Stimulated activated CD4-positive, alpha-beta T cell treated with anti-CD3 and anti-CD28 coated beads, Interleukin-1b, Interleukin-23, amount 100 ng/mL, for 1 hour (primary cell): ENCODE data around the gene AUH.
"Not testable (repeated sequence)": the region's sequence is repeated elsewhere in the genome, so short reads cannot be mapped to it uniquely, and the experiment has no call there.

ENCODE experiments used
- DNase-seq, 2 donors: peaks; one replicate each; pipeline ENCODE4 v3.0.0-alpha.2; 2020; ENCODE audit warnings: low read depth in 2 of 2

AUH gene, protein sequence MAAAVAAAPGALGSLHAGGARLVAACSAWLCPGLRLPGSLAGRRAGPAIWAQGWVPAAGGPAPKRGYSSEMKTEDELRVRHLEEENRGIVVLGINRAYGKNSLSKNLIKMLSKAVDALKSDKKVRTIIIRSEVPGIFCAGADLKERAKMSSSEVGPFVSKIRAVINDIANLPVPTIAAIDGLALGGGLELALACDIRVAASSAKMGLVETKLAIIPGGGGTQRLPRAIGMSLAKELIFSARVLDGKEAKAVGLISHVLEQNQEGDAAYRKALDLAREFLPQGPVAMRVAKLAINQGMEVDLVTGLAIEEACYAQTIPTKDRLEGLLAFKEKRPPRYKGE

DNA sequence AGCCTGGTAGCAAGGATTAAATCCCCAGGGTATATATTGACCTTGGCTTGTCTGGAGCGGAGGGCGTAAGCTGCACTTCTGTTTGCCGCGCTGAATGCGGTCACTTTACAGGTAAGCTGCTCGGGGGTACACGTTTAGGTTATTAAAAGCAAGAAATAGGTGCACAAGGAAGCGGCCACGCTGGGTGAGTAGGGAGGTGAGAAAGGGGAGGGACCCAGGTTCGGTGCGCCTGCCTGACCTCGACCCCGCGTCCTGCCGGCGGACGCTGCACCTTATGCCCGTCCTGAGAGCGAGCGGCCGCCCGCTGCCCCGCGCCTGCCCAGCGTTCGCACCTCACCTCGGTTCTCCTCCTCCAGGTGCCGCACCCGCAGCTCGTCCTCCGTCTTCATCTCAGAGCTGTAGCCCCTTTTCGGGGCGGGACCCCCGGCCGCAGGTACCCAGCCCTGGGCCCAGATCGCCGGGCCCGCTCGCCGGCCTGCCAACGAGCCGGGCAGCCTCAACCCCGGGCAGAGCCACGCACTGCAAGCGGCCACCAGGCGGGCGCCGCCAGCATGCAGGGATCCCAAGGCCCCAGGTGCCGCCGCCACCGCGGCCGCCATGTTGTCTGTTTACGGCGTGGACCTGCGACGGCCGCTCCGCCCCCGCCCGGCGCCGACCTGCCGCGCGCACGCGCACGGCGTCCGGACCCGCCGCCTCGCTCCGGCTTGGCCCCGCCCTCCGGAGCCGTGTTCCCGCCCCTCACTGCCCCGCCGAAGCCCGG lies at the start of gene AUH:
Gene AUH (minus strand): TSS at position 628 of the 760 bp plus-strand sequence. CDS start 29 bp downstream, at position 599.
- peak; percentile 60 to 78 for DNase-seq

DNA sequence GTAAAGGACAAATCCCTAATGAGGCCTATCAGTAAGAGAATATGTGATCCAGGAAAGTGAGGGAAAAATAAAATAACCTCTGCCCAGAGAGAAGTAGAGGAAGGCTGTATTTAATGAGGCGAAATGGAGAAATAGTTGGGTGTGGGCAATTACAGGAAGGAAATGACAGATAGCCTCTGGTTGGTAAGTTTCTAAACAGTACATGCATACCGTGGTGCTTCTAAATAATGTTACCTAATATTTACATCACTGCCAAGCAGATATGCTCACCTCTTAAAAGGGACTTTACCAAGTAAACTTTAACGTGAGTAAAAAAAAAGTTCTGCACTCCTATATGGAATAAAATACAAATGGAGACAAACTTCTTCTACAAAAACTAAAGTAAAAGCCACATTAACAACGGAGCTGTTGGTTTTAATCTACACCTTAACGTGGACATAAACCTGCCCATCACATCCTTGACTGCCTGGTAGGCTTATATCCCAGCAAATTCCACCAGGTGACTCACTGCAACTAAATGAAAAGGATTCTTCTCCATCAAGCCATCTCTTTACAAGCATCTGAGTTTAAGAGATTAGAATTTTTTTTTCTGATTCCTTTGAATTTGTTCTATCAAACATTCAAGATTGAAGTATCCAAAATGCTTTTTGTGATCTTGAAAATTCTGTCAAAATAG lies 49.5 kb upstream of the AUH start:
- no peak for DNase-seq

DNA sequence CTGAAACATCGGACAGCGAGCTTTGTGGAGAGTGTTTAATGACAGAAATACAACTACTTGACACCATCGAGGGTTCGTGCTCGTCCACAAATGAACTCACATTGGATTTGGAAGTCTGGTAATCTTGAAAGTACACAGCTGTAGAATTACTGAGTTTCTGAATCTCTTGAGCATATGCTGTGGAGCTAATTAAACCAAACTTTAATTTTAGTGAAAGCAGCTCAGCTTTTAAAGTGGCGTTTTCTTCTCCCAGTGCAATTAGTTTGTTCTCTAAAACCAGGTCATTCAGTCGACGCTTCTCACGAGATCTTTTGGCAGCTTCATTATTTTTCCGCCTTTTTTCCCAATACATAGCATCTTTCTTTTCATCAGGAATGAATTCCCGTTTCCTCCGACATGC lies 48.4 kb upstream of the AUH start:
- DNase-seq, result no peak

DNA sequence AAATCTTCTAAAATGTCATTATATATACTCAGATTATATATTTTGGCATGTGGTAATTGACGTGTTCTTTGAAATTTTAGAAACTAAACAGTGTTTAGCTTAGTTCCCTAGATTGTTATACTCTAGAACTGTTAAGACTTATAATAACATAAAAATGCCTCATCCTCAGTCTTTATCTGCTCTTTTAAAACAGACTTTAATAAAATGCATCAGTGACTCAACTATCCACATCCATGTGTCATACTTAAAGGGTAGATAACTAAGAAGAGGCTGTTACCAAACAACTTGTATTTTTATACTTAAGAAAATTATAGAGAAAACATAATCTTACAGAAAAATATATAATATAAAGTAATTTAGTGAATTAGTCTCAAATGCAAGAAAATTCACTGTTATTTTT lies 46.8 kb upstream of the AUH start:
- no peak for DNase-seq

DNA sequence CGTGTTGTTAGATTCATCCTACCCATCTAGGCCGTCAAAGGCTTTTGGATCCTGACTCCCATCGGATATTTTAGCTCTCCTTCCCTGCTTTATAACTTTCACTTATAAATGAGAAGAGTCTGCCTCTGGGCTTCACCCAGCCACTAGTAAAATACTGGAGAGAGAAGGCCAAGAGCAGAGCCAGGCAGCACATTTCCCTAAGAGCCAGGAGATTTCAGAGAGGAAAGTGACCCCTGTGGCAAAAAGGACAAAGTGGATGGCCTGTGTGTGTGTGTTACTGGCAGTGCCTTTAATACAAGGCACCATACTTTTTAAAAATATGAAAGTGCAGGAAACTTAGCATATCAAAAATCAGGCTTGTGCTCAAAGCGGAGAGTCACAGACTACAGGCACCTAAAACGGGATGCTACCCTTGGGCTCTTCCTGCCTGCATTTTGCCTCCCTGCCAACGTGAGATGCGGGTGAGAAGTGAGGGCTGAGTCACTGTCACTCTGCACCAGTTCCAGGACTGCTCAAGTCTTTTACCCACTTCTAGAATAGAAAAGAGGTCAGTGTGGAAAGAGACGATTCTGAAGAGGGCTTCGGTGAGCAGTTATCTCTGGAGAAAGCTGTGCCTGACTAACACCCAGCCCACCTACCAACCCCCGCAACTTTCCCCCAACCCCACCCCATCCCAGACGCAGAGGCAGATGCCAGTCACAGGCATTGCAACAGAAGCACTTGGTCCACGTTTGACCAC lies 46.0 kb upstream of the AUH start:
- DNase-seq, result no peak

DNA sequence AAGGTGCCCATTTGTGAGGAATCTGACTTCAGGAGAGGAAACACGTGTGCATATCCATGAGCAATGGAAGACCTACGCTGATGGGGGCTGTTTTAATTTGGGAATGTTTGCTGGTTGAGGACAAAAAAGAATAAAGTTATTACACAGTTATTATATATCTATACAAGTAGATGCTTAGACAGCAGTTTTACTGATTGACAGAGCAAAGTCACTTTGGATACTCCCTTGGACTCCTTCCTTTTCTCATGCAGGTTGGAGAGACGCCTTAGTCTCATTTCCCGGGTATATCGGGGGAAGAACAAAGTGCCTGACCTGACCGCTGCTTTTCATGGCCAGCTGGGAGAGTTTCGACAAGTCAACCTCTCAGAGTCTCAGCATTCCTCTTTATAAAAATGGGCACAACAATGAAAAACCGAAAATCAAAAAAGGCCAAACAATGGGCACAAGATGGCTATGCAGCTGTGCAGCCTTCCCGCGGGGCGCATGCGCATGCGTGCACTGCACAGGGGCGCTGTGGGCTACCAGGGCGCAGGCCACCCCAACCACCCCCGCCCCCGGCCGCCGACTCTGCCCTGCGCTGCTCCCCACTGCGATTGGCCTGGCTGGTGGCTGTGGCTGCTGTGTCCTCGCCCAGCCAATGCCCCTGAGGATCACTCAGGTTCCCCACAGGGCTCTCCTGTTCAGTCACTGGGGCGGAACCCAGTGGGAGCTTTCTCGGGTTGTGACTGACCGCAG lies 43.8 kb upstream of the AUH start:
- DNase-seq, result no peak

DNA sequence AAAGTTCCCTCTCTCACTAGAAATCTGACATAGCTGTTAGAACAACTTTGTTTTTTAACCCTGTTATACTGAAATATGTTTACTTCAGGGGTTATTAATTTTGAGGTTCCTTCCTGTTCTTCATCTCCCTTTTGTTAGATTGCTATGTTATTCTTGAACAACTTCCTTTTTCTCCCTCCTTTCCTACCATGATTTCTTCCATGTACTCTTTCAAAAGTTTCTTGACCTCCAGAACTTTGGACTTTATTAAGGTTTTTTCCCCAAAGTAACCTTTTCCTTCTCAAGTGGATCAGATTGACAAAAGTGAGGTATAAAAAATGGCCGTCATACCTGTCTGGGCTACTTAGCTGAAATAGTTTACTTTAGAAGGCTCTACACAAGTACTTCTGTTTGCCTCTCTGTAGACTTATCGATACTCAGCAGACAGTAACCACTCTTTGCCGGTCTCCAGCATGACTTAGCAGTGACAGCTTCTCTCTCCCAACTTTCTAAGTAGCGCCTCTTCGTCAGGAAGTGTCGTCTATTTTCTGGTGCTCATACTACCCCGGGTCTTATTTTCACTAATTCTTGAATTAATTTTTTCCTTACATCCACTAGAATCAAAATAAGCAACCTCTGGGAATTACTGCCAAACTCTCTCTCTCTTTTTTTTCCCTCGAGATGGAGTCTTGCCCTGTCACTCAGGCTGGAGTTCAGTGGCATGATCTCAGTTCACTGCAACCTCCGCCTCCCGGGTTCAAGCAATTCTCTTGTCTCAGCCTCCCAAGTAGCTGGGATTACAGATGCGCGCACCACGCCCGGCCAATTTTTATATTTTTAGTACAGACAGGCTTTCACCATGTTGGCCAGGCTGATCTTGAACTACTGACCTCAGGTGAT lies 42.2 kb upstream of the AUH start:
- DNase-seq, result no peak

DNA sequence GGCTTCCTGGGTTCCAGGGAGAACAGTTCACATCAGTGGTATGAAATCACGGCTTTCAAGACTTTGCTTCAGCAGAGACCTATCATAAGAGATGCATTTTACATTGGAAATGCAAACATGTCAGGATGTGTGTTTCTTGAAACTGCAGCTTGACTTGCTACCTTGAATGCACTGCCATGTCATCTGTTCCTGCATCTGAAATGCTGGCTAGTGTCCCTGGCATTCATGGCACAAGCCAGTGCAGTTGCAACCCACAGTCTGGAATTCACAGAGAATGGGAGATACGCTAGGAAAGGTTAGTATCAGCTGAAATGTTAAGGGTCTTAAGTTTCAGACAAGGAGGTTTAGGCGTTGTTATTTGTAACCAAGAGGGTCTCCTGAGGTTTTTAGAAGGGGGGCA lies 37.2 kb upstream of the AUH start:
- DNase-seq, result no peak

DNA sequence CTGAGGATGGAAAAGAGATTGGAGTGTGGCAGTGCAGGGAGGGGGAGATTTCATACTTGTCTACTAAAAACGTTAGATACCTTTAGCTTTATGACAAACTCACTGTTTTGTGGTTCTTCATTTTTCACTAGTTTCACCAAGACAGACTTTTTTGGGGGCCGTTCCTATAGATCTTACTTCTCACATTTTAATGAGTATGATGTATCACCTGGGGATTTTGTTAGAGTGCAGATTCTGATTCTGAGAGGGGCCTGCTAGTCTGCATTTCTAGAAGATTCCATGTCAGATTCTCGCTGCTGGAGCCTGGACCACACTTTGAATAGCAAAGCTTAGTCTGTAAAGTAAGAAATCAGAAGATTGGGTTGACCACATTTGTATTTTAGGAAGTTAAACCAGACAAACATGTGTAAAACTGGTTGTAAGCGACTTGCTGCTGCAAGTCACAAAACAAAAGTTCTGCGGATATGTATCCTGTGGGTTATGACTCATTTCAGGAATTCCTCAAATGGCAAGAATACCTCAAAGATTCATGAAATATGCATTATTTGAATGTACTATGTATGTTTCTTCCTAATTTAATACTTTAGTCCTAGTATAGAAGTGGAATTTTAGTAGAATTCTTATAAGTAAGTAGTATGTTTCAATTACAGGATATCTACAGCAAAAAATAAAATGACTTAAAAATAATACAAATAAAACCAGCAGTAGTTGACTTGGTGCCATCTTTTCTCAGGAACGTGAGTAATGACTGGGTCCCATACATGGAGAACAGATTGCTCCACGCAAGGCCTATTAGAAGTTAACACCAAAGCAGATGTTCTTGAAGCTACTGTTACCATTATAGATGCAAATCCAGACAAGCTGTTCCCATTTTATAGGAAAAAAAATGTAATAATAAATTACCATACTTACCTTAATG lies 34.1 kb upstream of the AUH start:
- DNase-seq, result no peak

DNA sequence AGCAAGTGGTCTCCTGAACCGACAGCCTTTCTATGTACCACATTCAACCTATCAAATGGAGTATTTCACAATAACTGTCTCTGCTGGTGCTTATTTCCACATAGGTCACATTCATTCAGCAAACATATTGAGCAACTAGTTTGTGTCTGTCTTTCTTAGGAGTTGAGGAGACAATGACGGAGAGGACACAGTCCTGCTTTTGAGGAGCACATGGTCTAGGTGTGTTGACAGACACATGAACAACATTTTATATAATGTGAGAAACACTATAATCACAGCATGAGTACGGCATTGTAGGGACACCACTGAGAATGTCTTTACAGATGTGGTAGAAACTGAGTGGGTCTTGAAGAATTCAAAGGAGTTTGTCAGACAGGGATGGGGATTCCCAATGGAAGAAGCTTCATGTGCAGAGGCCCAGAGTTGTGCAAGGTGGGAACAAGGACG lies 33.4 kb upstream of the AUH start:
- DNase-seq, result no peak

DNA sequence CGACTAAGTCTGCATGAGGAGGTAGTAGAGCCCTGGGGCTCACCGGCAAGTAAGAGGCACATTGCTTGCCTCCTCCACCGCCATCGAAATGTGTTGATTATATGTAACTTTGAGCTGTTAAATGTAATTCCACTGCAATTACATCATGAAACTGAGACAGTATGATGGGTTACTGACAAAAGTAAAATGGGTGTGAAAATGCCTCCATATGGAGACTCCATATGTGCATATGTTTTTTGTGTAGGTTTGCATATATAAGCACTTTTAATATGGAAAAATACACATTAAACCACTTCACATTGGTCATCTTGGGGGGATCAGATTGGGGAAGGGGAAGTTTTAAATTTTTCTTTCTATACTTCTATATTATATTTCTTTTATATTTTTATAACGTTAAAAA lies 32.1 kb upstream of the AUH start:
- DNase-seq, result no peak

DNA sequence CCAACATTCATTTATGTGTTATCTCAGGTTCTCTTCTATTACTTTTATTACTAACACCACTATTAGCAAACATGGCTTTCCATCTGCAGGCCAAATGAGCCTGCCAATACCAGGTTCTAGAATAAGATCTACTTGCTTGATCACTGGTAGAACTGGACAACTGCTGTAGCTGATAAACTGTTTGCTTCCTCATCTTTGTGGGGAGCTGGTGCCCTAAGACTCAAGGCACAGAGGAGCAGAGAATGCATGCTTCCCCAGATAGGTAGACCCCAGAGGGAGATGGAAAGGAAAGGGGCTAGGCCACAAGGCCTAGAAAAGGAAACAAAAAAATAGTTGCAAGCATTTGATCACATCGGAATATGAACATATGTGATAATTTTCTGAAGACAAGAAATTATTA lies 30.7 kb upstream of the AUH start:
- no peak for DNase-seq

DNA sequence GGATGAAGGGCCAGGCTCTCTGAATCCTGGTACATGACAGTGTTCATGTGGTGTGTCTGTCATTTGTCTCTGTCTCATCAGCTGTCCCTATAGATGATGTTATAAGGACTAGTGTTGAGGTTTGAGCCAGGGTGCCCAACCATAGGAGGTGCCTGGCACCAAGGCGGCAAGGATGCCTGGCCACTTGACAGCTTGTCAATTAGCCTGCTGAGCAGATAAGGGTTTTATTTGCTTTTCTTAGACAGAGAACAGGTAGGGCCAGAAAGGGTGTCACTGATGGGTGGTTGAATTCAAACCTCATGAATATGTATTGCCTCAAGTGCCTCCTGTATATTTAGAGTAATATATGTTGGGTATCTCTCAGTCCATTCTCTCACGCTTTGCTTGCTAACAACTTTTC lies 30.1 kb upstream of the AUH start:
- DNase-seq, result no peak

DNA sequence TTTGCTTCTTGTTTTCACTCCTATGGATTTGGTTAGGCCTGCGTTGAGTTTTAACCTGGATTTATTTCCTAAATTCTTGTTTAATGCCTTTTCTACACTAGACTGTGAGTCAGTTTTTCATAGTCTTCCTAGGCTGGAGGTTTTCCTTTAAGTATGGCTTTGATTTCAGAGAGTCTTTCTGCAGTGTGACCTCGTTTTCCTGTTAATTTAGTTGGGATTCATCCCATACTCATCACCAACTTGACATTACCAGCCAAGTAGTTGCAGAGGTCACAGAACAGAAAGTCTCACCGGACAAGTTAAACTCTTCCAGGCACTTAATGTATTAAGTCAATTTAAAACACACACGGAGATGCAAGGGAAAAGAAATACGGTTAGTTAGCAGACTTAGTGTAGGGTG lies 29.7 kb upstream of the AUH start:
- DNase-seq, result no peak

DNA sequence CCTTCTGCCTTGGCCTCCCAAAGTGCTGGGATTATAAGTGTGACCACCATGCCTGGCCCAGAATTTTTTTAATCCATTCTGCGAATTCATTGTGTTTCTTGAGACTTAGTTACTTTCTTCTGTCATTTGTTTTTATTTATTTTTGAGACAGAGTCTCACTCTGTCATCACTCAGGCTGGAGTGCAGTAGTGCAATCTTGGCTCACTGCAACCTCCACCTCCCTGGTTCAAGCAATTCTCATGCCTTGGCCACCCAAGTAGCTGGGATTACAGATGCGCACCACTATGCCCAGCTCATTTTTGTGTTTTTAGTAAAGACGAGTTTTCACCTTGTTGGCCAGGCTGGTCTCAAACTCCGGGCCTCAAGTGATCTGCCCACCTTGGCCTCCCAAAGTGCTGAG lies 28.0 kb upstream of the AUH start:
- not testable (repeated sequence) for DNase-seq

DNA sequence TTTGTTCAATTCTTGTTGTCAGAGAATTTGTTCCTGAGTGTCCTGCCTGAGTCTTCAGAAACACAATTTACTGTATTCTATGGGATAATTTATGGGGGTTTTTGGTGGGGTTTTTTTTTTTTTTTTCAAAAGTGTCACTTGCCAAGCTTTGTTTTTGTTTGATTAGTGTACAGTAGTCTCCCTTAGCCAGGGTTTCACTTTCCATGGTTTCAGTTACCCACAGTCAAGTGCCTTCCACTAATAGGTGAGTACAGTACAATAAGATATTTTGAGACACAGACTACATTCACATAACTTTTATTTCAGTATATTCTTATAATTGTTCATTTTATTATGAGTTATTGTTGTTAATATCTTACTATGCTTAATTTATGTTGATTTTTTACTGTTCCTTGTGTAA lies 25.0 kb upstream of the AUH start:
- DNase-seq, result no peak

DNA sequence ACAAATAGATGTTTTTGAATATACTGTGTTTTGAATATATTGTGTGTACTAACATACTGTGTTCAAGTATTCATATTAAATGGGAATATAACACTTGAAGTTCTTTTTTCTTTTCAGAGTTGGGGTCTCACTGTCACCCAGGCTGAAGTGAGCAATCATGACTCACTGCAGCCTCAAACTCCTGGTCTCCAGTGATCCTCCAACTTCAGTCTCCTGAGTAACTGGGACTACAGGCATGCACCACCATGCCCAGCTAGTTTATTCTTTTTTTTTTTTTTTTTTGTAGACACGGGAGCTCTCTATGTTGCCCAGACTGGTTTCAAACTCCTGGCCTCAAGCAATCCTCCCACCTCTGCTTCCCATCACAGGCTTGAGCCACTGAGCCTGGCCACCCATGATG lies 23.2 kb upstream of the AUH start:
- no peak for DNase-seq

DNA sequence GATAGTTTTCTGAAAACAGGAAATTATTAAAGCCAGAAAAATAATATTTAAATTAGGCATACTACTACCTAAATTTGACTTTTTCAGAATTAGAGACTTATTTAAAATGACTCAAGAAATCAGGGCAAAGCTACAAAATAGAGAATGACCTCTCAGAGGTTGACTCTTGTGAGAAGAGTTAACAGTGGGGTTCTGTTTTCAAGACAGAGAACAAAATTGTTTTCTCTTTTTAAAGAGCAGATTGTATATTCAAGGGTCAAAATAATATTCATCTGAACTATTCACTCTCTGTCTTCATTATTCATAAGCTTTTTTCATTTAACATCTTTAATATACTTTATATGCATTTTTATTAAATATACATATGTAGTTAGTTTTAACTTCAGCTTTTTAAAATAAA lies 21.9 kb upstream of the AUH start:
- no peak for DNase-seq

DNA sequence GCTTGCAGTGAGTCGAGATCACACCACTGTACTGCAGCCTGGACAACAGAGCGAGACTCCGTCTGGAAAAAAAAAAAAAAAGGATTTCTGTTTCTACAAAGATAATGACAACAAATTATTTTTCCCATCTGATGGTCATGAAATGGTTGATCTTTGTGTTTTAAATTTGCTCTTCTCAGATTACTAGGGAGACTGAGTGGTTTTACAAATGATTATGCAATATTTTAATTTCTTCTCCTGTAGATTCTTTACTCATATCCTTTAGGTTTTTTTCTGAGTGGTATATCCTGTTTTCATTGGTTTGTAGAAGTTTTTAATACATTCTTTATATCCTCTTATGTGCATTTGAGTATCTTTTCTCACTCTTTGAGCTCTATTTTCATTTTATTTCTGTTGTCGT lies 20.6 kb upstream of the AUH start:
- no peak for DNase-seq
